ENCODE results near the gene MAEA.

- TF ChIP-seq TAF1 (IDR thresholded peaks at IDR 0.05; ENCODE audit: low read depth, low read length) = no peak
- no peak for TF ChIP-seq CTCF (IDR thresholded peaks at IDR 0.05; ENCODE audit: control extremely low read depth in 1 of 3, insufficient read depth in 1 of 3, low read depth in 1 of 3, low read length in 3 of 3)
- TF ChIP-seq EP300 (IDR thresholded peaks at IDR 0.05; ENCODE audit: borderline replicate concordance in 1 of 2, low read depth in 2 of 2, low read length in 2 of 2) = no peak
- TF ChIP-seq POLR2A (IDR thresholded peaks at IDR 0.05; ENCODE audit: control extremely low read depth in 1 of 2, low read depth in 2 of 2, low read length in 2 of 2) = no peak
- TF ChIP-seq GABPA (IDR thresholded peaks at IDR 0.05; ENCODE audit: borderline replicate concordance, insufficient read depth, low read length) = no peak
- TF ChIP-seq POLR2AphosphoS5 (IDR thresholded peaks at IDR 0.05; ENCODE audit: low read depth, low read length) = no peak
- TF ChIP-seq TBP (IDR thresholded peaks at IDR 0.05; ENCODE audit: low read depth, low read length) = no peak
- no peak for TF ChIP-seq HDAC6 (IDR thresholded peaks at IDR 0.05; ENCODE audit: low read depth, low read length)
- no peak for TF ChIP-seq RFX5 (IDR thresholded peaks at IDR 0.05; ENCODE audit: borderline replicate concordance, low read depth, low read length)
- no peak for TF ChIP-seq CREB1 (IDR thresholded peaks at IDR 0.05)
- no peak for TF ChIP-seq BCL11A (IDR thresholded peaks at IDR 0.05; ENCODE audit: low read depth in 2 of 2, low read length in 2 of 2)
- no peak for TF ChIP-seq MAX (IDR thresholded peaks at IDR 0.05)
- no peak for TF ChIP-seq CBX5 (IDR thresholded peaks at IDR 0.05; ENCODE audit: low read depth, low read length)
- TF ChIP-seq RNF2 (IDR thresholded peaks at IDR 0.05; ENCODE audit: borderline replicate concordance, low read depth, low read length, missing control alignments, poor library complexity, severe bottlenecking) = no peak
Measured at GRCh38 chr4:1361431-1361830, 71.7 kb downstream of the MAEA start.

Measured in H1 (cell line).